Panc1 (cell line): Measurements from ENCODE around the gene PPP4R3A.

Source experiments
- POLR2AphosphoS5 ChIP-seq: IDR thresholded peaks from 2 replicates; pipeline ENCODE4 v1.6.1; 2012; ENCODE audit warnings: mild to moderate bottlenecking, low read depth, low read length, moderate library complexity
- SIN3A ChIP-seq: IDR thresholded peaks from 2 replicates; pipeline ENCODE4 v1.6.1; 2012; ENCODE audit warnings: low read depth, mild to moderate bottlenecking, low read length, moderate library complexity, borderline replicate concordance; ENCODE audit not compliant: insufficient read depth
- TCF7L2 ChIP-seq: IDR thresholded peaks from 2 replicates; pipeline ENCODE4 v1.6.1; 2011; ENCODE audit warnings: mild to moderate bottlenecking, low read depth, low read length, inconsistent platforms
- TF ChIP-seq, protein P1 (sequence below): fragments of 450-650 bp; IDR thresholded peaks from 2 replicates; pipeline ENCODE4 v1.5.1; 2017; ENCODE audit warnings: mild to moderate bottlenecking

DNA sequence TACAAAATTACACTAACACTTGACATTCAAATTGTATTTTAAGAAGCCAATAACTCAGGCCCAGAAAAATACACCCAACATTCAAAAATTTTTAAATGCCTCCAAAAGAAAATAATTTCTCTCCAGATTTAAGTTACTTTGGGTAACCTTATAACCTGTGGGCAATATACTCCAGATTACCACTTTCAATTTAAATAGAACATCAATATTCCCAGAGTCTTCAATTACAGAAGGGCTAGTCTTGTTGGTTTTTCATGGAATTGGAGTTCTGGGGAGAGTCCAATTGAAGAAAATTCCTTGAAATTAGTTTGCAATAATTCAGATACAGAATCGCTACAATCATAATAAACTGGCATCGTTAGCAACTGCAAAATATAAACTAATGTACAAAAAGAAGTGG, 2.0 kb downstream of the PPP4R3A start:
- TF ChIP-seq, protein P1, sequence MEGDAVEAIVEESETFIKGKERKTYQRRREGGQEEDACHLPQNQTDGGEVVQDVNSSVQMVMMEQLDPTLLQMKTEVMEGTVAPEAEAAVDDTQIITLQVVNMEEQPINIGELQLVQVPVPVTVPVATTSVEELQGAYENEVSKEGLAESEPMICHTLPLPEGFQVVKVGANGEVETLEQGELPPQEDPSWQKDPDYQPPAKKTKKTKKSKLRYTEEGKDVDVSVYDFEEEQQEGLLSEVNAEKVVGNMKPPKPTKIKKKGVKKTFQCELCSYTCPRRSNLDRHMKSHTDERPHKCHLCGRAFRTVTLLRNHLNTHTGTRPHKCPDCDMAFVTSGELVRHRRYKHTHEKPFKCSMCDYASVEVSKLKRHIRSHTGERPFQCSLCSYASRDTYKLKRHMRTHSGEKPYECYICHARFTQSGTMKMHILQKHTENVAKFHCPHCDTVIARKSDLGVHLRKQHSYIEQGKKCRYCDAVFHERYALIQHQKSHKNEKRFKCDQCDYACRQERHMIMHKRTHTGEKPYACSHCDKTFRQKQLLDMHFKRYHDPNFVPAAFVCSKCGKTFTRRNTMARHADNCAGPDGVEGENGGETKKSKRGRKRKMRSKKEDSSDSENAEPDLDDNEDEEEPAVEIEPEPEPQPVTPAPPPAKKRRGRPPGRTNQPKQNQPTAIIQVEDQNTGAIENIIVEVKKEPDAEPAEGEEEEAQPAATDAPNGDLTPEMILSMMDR: no peak
- no peak for TF ChIP-seq POLR2AphosphoS5
- TF ChIP-seq SIN3A: no peak
- no peak for TF ChIP-seq TCF7L2
